ENCODE results near the gene C1orf35. TPM values are rescaled to one million over a fixed set of nuclear protein-coding genes. Genes with fewer than 3 reads are reported as not detected.

The C1orf35 gene
- total RNA-seq, 1 donor from 2014 or later = 14.7 TPM

- no peak for DNase-seq (ENCODE audit: extremely low spot score in 2 of 2)
- Histone ChIP-seq H3K27me3 (no peaks in the 10 kb centered on the region), H3K9me3 (no peaks in the 10 kb centered on the region), H3K4me3 (no peak overlapping the region), H3K27ac (no peak overlapping the region), H3K4me1 (no peaks in the 10 kb centered on the region), H3K36me3 (no peaks in the 10 kb centered on the region)
- TF ChIP-seq CTCF (IDR thresholded peaks at IDR 0.05) = no peak
- no peak for TF ChIP-seq POLR2A (IDR thresholded peaks at IDR 0.05)
- TF ChIP-seq POLR2AphosphoS5 (IDR thresholded peaks at IDR 0.05; ENCODE audit: insufficient read depth in 1 of 2, low read depth in 1 of 2) = no peak
- intact Hi-C loops (cut with DNase I) = no loop called here
Observed at GRCh38 chr1:228070851-228071250, 32.3 kb downstream of the C1orf35 start.

- TF ChIP-seq POLR2A (IDR thresholded peaks at IDR 0.05) (no peak), POLR2AphosphoS5 (IDR thresholded peaks at IDR 0.05; ENCODE audit: insufficient read depth in 1 of 2, low read depth in 1 of 2) (no peak), CTCF (IDR thresholded peaks at IDR 0.05) (no peak)
- intact Hi-C loops (cut with DNase I) = no loop called here
- DNase-seq (ENCODE audit: extremely low spot score in 2 of 2) = no peak
- Histone ChIP-seq H3K27ac (no peak overlapping the region), H3K4me3 (no peak overlapping the region), H3K9me3 (no peaks in the 10 kb centered on the region), H3K27me3 (no peaks in the 10 kb centered on the region), H3K36me3 (no peaks in the 10 kb centered on the region), H3K4me1 (no peaks in the 10 kb centered on the region)
Observed at GRCh38 chr1:228070173-228070572, 33.0 kb downstream of the C1orf35 start.

- H3K4me1 ChIP-seq = no peaks in the 10 kb centered on the region
- H3K27me3 ChIP-seq = peaks cover 4% of the 10 kb centered on the region
- no peak overlapping the region for H3K27ac ChIP-seq
- H3K36me3 ChIP-seq = no peaks in the 10 kb centered on the region
- no peaks in the 10 kb centered on the region for H3K9me3 ChIP-seq
- H3K4me3 ChIP-seq = no peak overlapping the region
- TF ChIP-seq CTCF (IDR thresholded peaks at IDR 0.05) (no peak), POLR2A (IDR thresholded peaks at IDR 0.05) (no peak), POLR2AphosphoS5 (IDR thresholded peaks at IDR 0.05; ENCODE audit: insufficient read depth in 1 of 2, low read depth in 1 of 2) (no peak)
- intact Hi-C loops (cut with DNase I) = no loop called here
- no peak for DNase-seq (ENCODE audit: extremely low spot score in 2 of 2)
Observed at GRCh38 chr1:228068359-228068758, 34.8 kb downstream of the C1orf35 start.

GRCh38 chr1:228066891-228067654, 36.1 kb downstream of the C1orf35 start:
- Histone ChIP-seq H3K27ac (no peak overlapping the region), H3K4me3 (no peak overlapping the region), H3K9me3 (no peaks in the 10 kb centered on the region), H3K36me3 (no peaks in the 10 kb centered on the region), H3K4me1 (no peaks in the 10 kb centered on the region), H3K27me3 (peaks cover 4% of the 10 kb centered on the region)
- intact Hi-C loops (cut with DNase I) = no loop called here
- DNase-seq (ENCODE audit: extremely low spot score in 2 of 2) = no peak
- TF ChIP-seq POLR2A (IDR thresholded peaks at IDR 0.05) (no peak), POLR2AphosphoS5 (IDR thresholded peaks at IDR 0.05; ENCODE audit: insufficient read depth in 1 of 2, low read depth in 1 of 2) (no peak), CTCF (IDR thresholded peaks at IDR 0.05) (no peak)

GRCh38 chr1:228066416-228066815, 36.7 kb downstream of the C1orf35 start:
- H3K4me1 ChIP-seq = no peaks in the 10 kb centered on the region
- no peak for TF ChIP-seq POLR2AphosphoS5 (IDR thresholded peaks at IDR 0.05; ENCODE audit: insufficient read depth in 1 of 2, low read depth in 1 of 2)
- TF ChIP-seq POLR2A (IDR thresholded peaks at IDR 0.05) = no peak
- TF ChIP-seq CTCF (IDR thresholded peaks at IDR 0.05) = no peak
- intact Hi-C loops (cut with DNase I) = no loop called here
- H3K4me3 ChIP-seq = no peak overlapping the region
- H3K27me3 ChIP-seq = peaks cover 4% of the 10 kb centered on the region
- H3K36me3 ChIP-seq = no peaks in the 10 kb centered on the region
- H3K9me3 ChIP-seq = no peaks in the 10 kb centered on the region
- no peak for DNase-seq (ENCODE audit: extremely low spot score in 2 of 2)
- no peak overlapping the region for H3K27ac ChIP-seq
